NCI-H1092 (cell line): ENCODE measurements around the gene RALA.
"Not testable (repeated sequence)": the region's sequence is repeated elsewhere in the genome, so short reads cannot be mapped to it uniquely, and the experiment has no call there.

ENCODE experiments used
- DNase-seq: peaks from one replicate; lab custom pipeline; 2025; lab: John Stamatoyannopoulos, UW

RALA gene

GRCh38 chr7:39645482-39646407 lies 22.4 kb downstream of the RALA start:
- no peak for DNase-seq

- DNase-seq = no peak
Observed at GRCh38 chr7:39647816-39648215, 24.4 kb downstream of the RALA start.

GRCh38 chr7:39650676-39651075 lies 27.3 kb downstream of the RALA start:
- DNase-seq = no peak

- no peak for DNase-seq
Observed at GRCh38 chr7:39651265-39651664, 27.9 kb downstream of the RALA start.

- DNase-seq = no peak
Observed at GRCh38 chr7:39656415-39656814, 33.0 kb downstream of the RALA start.

- no peak for DNase-seq
Observed at GRCh38 chr7:39659356-39660013, 36.1 kb downstream of the RALA start.

GRCh38 chr7:39661960-39662359 lies 38.6 kb downstream of the RALA start:
- no peak for DNase-seq

- DNase-seq = no peak
Observed at GRCh38 chr7:39663263-39663662, 39.9 kb downstream of the RALA start.

GRCh38 chr7:39664057-39664456 lies 40.7 kb downstream of the RALA start:
- DNase-seq = no peak

- DNase-seq = no peak
Observed at GRCh38 chr7:39664585-39664984, 41.2 kb downstream of the RALA start.

GRCh38 chr7:39666562-39666961 lies 43.2 kb downstream of the RALA start:
- no peak for DNase-seq

GRCh38 chr7:39667341-39667923 lies 44.1 kb downstream of the RALA start:
- no peak for DNase-seq

GRCh38 chr7:39668280-39668679 lies 44.9 kb downstream of the RALA start:
- not testable (repeated sequence) for DNase-seq

- no peak for DNase-seq
Observed at GRCh38 chr7:39670052-39670451, 46.7 kb downstream of the RALA start.

GRCh38 chr7:39670934-39671333 lies 47.6 kb downstream of the RALA start:
- no peak for DNase-seq

- no peak for DNase-seq
Observed at GRCh38 chr7:39672176-39672575, 48.8 kb downstream of the RALA start.

- no peak for DNase-seq
Observed at GRCh38 chr7:39673868-39674267, 50.5 kb downstream of the RALA start.

GRCh38 chr7:39674406-39674805 lies 51.0 kb downstream of the RALA start:
- DNase-seq = no peak

GRCh38 chr7:39676346-39676745 lies 53.0 kb downstream of the RALA start:
- DNase-seq = no peak

GRCh38 chr7:39678930-39679709 lies 55.7 kb downstream of the RALA start:
- no peak for DNase-seq

GRCh38 chr7:39679874-39680273 lies 56.5 kb downstream of the RALA start:
- DNase-seq = not testable (repeated sequence)

- DNase-seq = no peak
Observed at GRCh38 chr7:39681887-39682441, 58.6 kb downstream of the RALA start.
